Esophagus muscularis mucosa (tissue), 4 donors: ENCODE data around the gene ZC3H18. TPM values are rescaled to one million over a fixed set of nuclear protein-coding genes. Genes with fewer than 3 reads are reported as not detected.

Experiments
- DNase-seq: peaks from one replicate; pipeline ENCODE4 v3.0.0-alpha.2; 2017; ENCODE audit errors: extremely low spot score
- H3K27ac ChIP-seq, 4 donors: fragments of 200-600 bp; sonication (generic); replicated peaks in 1 of 4; 1 replicate in 3 of 4; 2 replicates in 1 of 4; pipeline ENCODE4 v1.5.1; 2016 to 2019; ENCODE audit warnings: mild to moderate bottlenecking in 1 of 4
- H3K27me3 ChIP-seq, 4 donors: fragments of 200-600 bp; sonication (generic); one replicate each; pipeline versions ENCODE4 v1.5.1 to v1.6.0; 2016 to 2019
- H3K36me3 ChIP-seq, 4 donors: fragments of 200-600 bp; sonication (generic); one replicate each; pipeline ENCODE4 v1.5.1; 2016 to 2019
- H3K4me1 ChIP-seq, 4 donors: fragments of 200-600 bp; sonication (generic); one replicate each; pipeline ENCODE4 v1.5.1; 2016 to 2019
- H3K4me3 ChIP-seq, 4 donors: fragments of 200-600 bp; sonication (generic); 1 replicate in 2 of 4; 2 replicates in 2 of 4; pipeline ENCODE4 v1.5.1; 2016 to 2019; ENCODE audit warnings: mild to moderate bottlenecking in 4 of 4, moderate library complexity in 1 of 4
- H3K9me3 ChIP-seq, 4 donors: fragments of 200-600 bp; sonication (generic); 1 replicate in 3 of 4; 2 replicates in 1 of 4; pipeline ENCODE4 v1.5.1; 2016 to 2019
- CTCF ChIP-seq, 3 experiments: fragments of 200-600 bp in 2 of 3; fragments of 450-650 bp in 1 of 3; sonication (generic) in 2 of 3; IDR thresholded peaks; one replicate each; pipeline ENCODE4 v1.5.1; 2017 to 2019; ENCODE audit warnings: antibody characterized with exemption in 3 of 3, mild to moderate bottlenecking in 2 of 3, moderate library complexity in 1 of 3
- EP300 ChIP-seq: sonication (generic); formaldehyde crosslinking; IDR thresholded peaks from one replicate; pipeline ENCODE4 v1.6.1; 2017; ENCODE audit warnings: antibody characterized with exemption
- POLR2A ChIP-seq: fragments of 450-650 bp; IDR thresholded peaks from one replicate; pipeline ENCODE4 v1.6.1; 2017; ENCODE audit warnings: antibody characterized with exemption, moderate library complexity, mild to moderate bottlenecking, low read depth
- POLR2AphosphoS5 ChIP-seq, 2 donors: sonication (generic); formaldehyde crosslinking; IDR thresholded peaks; one replicate each; pipeline ENCODE4 v1.6.1; 2017; ENCODE audit warnings: antibody characterized with exemption in 2 of 2
- WGBS: methylation state at CpG from one replicate; pipeline ENCODE4 v1.1.5; 2018; 5-methylcytosine and 5-hydroxymethylcytosine counted together
- intact Hi-C: fragments of 100-400 bp; cut with DNase I; formaldehyde crosslinking; loops from one replicate; pipeline ENCODE4 v1.15.1; 2023
- total RNA-seq, 4 donors: library from RNA; depleted of rRNA; stranded (reverse); fragments of >200 nt; gene quantifications; one replicate each; pipeline versions ENCODE4 v1.1.0 to v1.2.1, GENCODE V29; 2016

Gene ZC3H18
- total RNA-seq, 4 donors from 2014 or later, result 15.9 to 29.1 (median 26.6) TPM

DNA sequence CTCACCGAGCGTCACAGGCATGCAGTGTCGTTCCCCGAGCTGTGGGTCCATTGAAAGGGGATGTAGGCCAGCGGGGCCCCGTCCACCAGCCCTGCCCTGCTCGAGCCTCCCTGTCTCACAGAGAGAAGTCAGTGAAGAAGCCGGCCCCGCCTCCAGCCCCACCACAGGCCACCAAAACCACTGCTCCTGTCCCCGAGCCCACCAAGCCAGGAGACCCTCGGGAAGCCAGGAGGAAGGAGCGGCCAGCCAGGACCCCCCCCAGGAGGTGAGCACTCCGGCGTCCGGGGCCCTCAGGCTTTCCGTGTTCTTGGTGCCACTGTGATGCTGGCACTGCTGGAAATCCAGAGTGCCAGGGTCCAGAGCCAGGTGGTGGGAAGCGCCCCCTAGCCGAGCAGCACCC, 54.3 kb downstream of the ZC3H18 start:
- Histone ChIP-seq H3K27ac (no peak overlapping the region), H3K36me3 (peaks cover 70 to 93% (median 80%) of the 10 kb centered on the region in 4 donors), H3K27me3 (no peaks in the 10 kb centered on the region), H3K9me3 (no peaks in the 10 kb centered on the region), H3K4me3 (no peak overlapping the region), H3K4me1 (peaks cover 0 to 11% (median 0%) of the 10 kb centered on the region in 4 donors)
- intact Hi-C loops, result no loop called here
- DNase-seq, result no peak
- WGBS, result 100% methylated on average over 4 of the region's 18 CpGs
- TF ChIP-seq POLR2AphosphoS5 (IDR thresholded peaks at IDR 0.05) (no peak), CTCF (IDR thresholded peaks at IDR 0.05) (no peak), POLR2A (no peak), EP300 (no peak)

GRCh38 chr16:88624977-88625576, 54.9 kb downstream of the ZC3H18 start:
- DNase-seq, result no peak
- intact Hi-C loops, result no loop called here
- no peak overlapping the region for H3K4me3 ChIP-seq
- WGBS, result 91% methylated on average over 10 of the region's 17 CpGs
- TF ChIP-seq POLR2AphosphoS5 (IDR thresholded peaks at IDR 0.05) (no peak), CTCF (IDR thresholded peaks at IDR 0.05) (no peak), EP300 (no peak), POLR2A (no peak)
- no peak overlapping the region for H3K27ac ChIP-seq
- no peaks in the 10 kb centered on the region for H3K9me3 ChIP-seq
- H3K27me3 ChIP-seq, result no peaks in the 10 kb centered on the region
- peaks cover 76 to 93% (median 82%) of the 10 kb centered on the region in 4 donors for H3K36me3 ChIP-seq
- H3K4me1 ChIP-seq, result peaks cover 0 to 9% (median 0%) of the 10 kb centered on the region in 4 donors

DNA sequence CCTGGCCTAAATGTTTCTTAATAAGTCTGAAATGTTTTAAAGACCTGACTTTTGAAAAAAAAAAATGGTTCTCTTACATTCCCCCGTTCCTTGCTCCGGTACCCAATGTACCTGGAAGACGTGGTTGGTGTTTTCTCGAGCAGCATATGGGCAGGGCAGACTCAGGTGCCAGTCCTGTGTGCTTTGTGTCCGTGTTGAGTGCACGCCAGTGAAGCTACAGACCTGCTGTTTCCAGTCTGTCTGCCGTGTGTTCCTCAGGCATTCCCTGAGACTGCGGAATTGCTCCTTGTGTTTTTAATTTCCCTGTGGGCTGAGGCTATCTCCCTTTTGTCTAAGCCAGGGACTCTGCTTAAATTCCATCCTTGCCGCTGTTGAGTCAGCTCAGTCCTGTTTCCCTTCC, 56.4 kb downstream of the ZC3H18 start:
- Histone ChIP-seq H3K9me3 (no peaks in the 10 kb centered on the region), H3K36me3 (peaks cover 92 to 100% (median 97%) of the 10 kb centered on the region in 4 donors), H3K27me3 (no peaks in the 10 kb centered on the region), H3K4me1 (peaks cover 0 to 9% (median 0%) of the 10 kb centered on the region in 4 donors), H3K4me3 (no peak overlapping the region), H3K27ac (no peak overlapping the region)
- TF ChIP-seq EP300 (no peak), POLR2AphosphoS5 (IDR thresholded peaks at IDR 0.05) (no peak), CTCF (IDR thresholded peaks at IDR 0.05) (no peak), POLR2A (no peak)
- intact Hi-C loops, result no loop called here
- no peak for DNase-seq
- WGBS, result 95% methylated on average over 9 of the region's 9 CpGs

GRCh38 chr16:88627531-88628411, 57.6 kb downstream of the ZC3H18 start:
- Histone ChIP-seq H3K9me3 (no peaks in the 10 kb centered on the region), H3K4me3 (no peak overlapping the region), H3K4me1 (peaks cover 0 to 9% (median 0%) of the 10 kb centered on the region in 4 donors), H3K27ac (no peak overlapping the region), H3K36me3 (peaks cover 93 to 100% (median 97%) of the 10 kb centered on the region in 4 donors), H3K27me3 (no peaks in the 10 kb centered on the region)
- TF ChIP-seq POLR2A (no peak), POLR2AphosphoS5 (IDR thresholded peaks at IDR 0.05) (no peak), EP300 (no peak), CTCF (IDR thresholded peaks at IDR 0.05) (no peak)
- DNase-seq, result no peak
- WGBS, result 98% methylated on average over 20 of the region's 27 CpGs
- intact Hi-C loops, result no loop called here
